GM18520 (cell line): ENCODE data around the gene FNDC10.

Source experiments
- ATAC-seq: cut with Tn5 transposase; IDR thresholded peaks from one replicate; pipeline ENCODE4 v1.9.1; 2021; ENCODE audit not compliant: unreplicated experiment

The FNDC10 gene

GRCh38 chr1:1627829-1628753 lies 28.2 kb upstream of the FNDC10 start:
- no peak for ATAC-seq

DNA sequence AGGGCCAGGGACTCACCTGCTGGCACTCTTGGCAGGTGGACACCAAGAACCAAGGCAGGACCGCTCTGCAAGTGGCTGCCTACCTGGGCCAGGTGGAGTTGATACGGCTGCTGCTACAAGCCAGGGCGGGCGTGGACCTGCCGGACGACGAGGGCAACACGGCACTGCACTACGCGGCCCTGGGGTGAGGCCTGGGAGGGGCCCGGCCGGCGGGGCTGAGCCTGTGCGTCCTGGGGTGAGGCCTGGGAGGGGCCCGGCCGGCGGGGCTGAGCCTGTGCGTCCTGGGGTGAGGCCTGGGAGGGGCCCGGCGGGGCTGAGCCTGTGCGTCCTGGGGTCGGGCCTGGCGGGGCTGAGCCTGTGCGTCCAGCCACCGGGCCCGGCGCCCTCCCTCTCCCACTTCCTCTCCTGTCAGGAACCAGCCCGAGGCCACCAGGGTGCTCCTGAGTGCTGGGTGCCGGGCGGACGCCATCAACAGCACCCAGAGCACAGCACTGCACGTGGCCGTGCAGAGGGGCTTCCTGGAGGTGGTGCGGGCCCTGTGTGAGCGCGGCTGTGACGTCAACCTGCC lies 27.4 kb upstream of the FNDC10 start:
- ATAC-seq = no peak

GRCh38 chr1:1626207-1627141 lies 26.5 kb upstream of the FNDC10 start:
- no peak for ATAC-seq

- ATAC-seq = no peak
These were observed 25.9 kb upstream of the FNDC10 start for GRCh38 chr1:1625824-1626206.

DNA sequence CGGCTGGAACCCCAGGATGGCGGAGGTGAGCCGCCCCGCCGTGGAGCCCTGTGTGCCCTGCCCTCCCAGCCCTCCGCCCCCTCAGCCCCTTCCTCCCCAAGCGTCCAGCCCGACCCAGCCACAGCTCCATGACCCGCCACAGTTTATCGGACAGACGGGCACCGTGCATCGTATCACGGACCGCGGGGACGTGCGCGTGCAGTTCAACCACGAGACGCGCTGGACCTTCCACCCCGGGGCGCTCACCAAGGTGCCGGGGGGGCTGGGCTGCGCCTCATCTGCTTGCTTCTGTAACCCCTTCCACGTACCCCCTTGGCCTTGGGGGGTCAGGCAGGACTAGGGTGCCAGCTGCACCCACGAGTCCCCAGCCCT lies 25.5 kb upstream of the FNDC10 start:
- no peak for ATAC-seq

- ATAC-seq = no peak
These were observed 24.8 kb upstream of the FNDC10 start for GRCh38 chr1:1624443-1625403.

DNA sequence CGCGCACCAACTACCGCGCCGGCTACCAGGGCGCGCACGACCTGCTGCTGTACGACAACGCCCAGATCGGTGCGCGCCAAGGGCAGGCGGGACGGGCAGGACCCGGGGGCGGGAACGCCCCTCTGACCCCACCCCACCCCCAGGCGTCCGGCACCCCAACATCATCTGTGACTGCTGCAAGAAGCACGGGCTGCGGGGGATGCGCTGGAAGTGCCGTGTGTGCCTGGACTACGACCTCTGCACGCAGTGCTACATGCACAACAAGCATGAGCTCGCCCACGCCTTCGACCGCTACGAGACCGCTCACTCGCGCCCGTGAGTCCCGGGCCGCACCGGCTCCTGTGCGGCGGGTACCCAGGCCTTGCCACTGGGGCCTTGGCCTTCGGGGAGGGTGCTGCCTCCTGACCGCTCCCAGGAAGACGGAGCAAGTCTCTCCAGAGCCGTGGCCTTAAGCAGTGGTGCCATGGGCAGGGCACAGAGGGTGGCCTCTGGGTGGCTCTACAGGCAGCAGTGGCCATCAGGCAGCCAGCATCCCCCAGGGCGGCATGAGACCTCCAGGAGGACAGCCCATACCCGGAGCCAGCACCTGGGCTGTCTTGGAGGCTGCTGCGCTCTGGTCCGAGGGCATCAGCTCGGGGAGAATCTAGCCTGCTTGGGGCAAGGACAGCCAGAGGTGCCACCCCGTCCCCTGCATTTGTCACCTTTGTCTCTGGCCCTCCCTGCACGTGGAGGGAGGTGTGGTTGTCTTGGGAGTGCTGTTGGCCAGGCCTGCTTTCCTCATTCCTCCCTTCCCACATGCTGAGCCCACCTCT lies 23.9 kb upstream of the FNDC10 start:
- no peak for ATAC-seq

- ATAC-seq = no peak
These were observed 23.3 kb upstream of the FNDC10 start for GRCh38 chr1:1623181-1623630.

- ATAC-seq = no peak
These were observed 22.8 kb upstream of the FNDC10 start for GRCh38 chr1:1622788-1623094.

GRCh38 chr1:1622010-1622787 lies 22.3 kb upstream of the FNDC10 start:
- no peak for ATAC-seq

GRCh38 chr1:1621173-1622009 lies 21.5 kb upstream of the FNDC10 start:
- no peak for ATAC-seq

DNA sequence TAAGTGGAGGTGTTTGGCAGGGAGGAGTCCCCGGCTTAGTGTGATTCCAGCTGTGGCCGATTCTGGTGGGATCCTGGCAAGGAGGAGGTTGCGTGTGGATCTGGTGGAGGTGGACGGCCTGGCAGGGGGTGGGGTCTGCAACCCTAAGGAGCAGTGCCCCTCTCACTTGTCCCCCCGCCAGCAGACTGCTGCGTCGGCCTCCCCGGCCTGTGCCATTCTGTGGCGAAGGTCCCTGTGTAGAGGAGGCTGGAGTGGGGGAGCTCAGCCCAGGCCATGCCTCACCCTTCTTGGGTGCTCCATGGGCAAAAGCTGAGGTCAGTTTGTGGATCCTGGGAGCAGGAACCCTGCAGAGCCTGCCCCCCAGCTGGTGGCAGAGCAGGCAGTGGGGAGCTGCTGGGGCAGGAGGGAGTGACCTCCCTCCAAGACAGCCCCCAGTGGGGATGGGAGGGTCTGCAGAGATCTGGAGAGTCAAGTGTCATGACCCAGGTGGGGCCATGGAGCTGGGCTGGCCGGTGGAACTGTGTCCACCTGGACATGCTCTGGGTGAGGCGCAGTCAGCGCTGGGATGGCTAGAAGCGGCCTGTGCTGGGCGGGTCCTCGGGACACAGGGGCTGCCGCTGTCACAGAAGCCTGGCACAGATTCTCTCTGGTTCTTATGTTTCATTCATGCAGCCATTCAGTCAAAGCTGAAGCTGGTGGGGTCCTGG lies 20.7 kb upstream of the FNDC10 start:
- no peak for ATAC-seq

DNA sequence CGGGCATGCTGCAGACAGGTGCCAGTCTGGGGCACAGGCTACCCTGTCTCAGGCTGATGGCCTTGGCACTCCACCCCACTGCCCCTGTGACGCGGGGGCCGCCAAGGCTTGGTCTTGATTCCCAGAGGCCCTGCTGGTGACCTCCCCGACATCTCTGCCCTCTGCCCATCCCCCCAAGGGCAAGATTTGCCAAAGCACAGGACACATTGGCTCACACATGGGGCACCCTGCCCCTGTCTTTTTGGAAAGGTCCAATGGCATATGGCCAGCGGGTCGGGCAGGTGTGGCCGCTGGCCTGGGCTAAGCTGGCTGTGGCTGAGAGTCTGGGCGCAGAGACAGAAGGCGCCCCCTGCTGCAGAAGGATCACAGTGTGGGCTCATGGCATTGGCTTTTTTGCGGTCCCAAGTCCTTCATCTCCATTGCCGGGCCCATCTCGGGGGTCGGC lies 20.0 kb upstream of the FNDC10 start:
- no peak for ATAC-seq

DNA sequence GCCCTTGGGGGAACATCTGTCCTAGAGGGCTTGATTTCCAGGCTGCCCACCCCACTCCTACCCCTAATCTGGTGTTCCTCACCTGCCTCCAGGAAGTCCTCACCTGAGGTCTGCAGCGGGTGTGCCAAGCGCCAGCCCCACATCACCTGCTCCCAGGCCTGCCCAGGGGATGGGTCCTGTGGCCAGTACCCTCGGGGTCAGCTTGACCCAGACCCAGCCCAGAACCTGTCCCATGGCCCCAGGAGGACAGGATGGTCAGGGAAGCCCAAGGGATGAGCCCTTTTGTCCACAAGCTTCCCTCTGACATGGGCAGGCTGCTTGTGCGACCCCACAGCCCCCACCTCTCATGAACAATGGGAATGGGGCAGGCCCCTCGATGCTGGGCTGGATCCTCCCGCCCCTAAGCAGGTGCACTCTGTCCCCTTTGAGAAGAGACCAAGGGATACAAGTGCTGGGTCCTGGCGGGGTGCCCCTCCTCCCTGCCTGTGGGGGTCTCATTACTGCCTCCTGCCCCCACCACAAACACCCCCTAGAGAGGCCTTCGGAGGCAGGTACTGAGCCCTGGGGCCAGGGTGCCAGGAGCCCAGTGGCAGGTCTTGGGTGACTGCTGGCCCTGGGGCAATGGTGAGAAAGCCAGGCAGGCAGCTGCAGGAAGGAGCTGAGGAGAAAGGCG lies 18.6 kb upstream of the FNDC10 start:
- no peak for ATAC-seq

- no peak for ATAC-seq
These were observed 18.0 kb upstream of the FNDC10 start for GRCh38 chr1:1617925-1618324.

- ATAC-seq = no peak
These were observed 17.6 kb upstream of the FNDC10 start for GRCh38 chr1:1617516-1617915.

DNA sequence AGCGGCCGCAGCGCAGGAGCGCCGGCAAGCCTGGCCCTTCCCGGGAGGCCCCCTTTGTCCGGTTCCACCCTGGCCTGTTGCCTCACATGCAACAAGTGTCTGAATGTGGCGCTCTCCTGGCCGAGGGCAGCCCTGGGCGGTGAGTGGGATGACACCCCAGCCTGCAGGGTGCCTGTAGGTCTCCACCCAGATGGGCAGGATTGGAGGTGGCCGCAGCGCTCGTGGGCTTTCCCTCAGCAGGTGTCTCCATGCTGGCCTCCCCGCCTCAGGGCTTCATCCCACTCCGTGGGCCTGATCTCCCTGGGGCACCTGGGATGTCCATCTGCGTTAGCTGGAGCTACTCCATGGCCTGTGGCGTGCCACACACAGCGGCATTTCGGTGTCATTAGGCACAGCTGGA lies 16.9 kb upstream of the FNDC10 start:
- no peak for ATAC-seq
